ENCODE data around the gene C1orf167. TPM values are rescaled to one million over a fixed set of nuclear protein-coding genes. Genes with fewer than 3 reads are reported as not detected.

The C1orf167 gene
- total RNA-seq, 1 experiment from 2014 or later: 0.39 TPM

DNA sequence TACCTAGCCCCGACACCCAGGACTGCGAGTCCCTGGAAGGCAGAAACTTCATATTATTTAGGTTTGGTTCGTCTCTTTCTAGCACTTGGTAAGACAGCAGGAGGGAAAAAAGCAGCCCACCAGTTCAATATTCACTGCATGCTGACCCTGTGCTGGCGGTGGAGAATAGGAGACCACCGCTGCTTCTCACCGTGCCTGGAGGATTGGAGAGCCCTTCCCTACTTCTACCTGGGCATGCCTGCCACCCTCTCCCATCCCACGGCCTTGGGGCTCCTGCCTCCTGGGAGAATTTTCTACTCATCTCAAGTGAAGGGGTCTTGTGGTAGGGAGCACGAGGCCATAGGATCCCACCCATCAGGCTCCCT, 38.4 kb downstream of the C1orf167 start:
- Mint-ChIP-seq H3K36me3 (ENCODE audit: insufficient read depth in 1 of 3, low read depth in 3 of 3) (peaks cover 16 to 39% (median 29%) of the 10 kb centered on the region in 3 experiments; a peak in 6 of 7 replicates), H3K27ac (peak overlapping the region in 2 of 3 experiments; percentile 14 to 15; a peak in 1 of 7 replicates), H3K9me3 (no peaks in the 10 kb centered on the region), H3K27me3 (ENCODE audit: low read depth) (no peaks in the 10 kb centered on the region), H3K4me1 (peaks cover 25 to 34% of the 10 kb centered on the region in 2 experiments), H3K4me3 (no peak overlapping the region)
- Histone ChIP-seq H2AFZ (ENCODE audit: low read length) (no peak overlapping the region), H3K9me3 (ENCODE audit: control insufficient read depth, low read depth, low read length) (no peaks in the 10 kb centered on the region), H3K27ac (ENCODE audit: insufficient read length, low read depth, low read length) (no peak overlapping the region), H2BK15ac (ENCODE audit: low read depth, low read length) (no peak overlapping the region), H3K23ac (ENCODE audit: insufficient read length, low read depth, low read length) (no peak overlapping the region), H4K91ac (ENCODE audit: insufficient read length, low read depth, low read length) (no peak overlapping the region), H4K8ac (replicated peaks; ENCODE audit: insufficient read length, low read depth, low read length) (no peak overlapping the region), H2BK5ac (ENCODE audit: insufficient read length, low read length) (no peak overlapping the region), H2BK12ac (ENCODE audit: insufficient read length, low read depth, low read length) (no peak overlapping the region), H3K9ac (ENCODE audit: extremely low read depth, insufficient read length, low read length) (no peak overlapping the region), H3K23me2 (ENCODE audit: insufficient read length, low read depth, low read length, poor library complexity, severe bottlenecking) (peaks cover 10% of the 10 kb centered on the region), H2BK20ac (ENCODE audit: low read depth, low read length, poor library complexity, severe bottlenecking) (no peak overlapping the region), H3K18ac (ENCODE audit: insufficient read length, low read depth, low read length) (no peak overlapping the region), H3K4me1 (ENCODE audit: insufficient read depth, low read length) (no peaks in the 10 kb centered on the region; the same call in 1 of the 2 replicates), H3K4ac (ENCODE audit: low read depth, low read length) (no peak overlapping the region), H4K20me1 (ENCODE audit: control insufficient read depth, insufficient read depth, insufficient read length) (no peaks in the 10 kb centered on the region), H2AK5ac (ENCODE audit: insufficient read length, low read length) (no peak overlapping the region), H4K5ac (ENCODE audit: insufficient read length, low read depth, low read length) (no peak overlapping the region), H3T11ph (ENCODE audit: low read length) (no peak overlapping the region), H3K14ac (ENCODE audit: insufficient read depth, low read length) (no peak overlapping the region), H3K79me2 (ENCODE audit: insufficient read depth, low read length) (no peaks in the 10 kb centered on the region), H3K27me3 (ENCODE audit: insufficient read depth, low read length) (no peaks in the 10 kb centered on the region), H3K79me1 (ENCODE audit: insufficient read depth, low read depth, low read length, poor library complexity, severe bottlenecking) (no peaks in the 10 kb centered on the region), H3K56ac (ENCODE audit: insufficient read length, low read depth, low read length) (no peak overlapping the region), H2BK120ac (ENCODE audit: low read depth, low read length, poor library complexity, severe bottlenecking) (no peak overlapping the region), H3K4me2 (ENCODE audit: insufficient read depth, insufficient read length, low read length) (no peak overlapping the region)
- WGBS (ENCODE audit: extremely low coverage, insufficient read length, low lambda C conversion rate): no CpG with 5 or more reads among the region's 8 CpGs
- TF ChIP-seq, protein P1, sequence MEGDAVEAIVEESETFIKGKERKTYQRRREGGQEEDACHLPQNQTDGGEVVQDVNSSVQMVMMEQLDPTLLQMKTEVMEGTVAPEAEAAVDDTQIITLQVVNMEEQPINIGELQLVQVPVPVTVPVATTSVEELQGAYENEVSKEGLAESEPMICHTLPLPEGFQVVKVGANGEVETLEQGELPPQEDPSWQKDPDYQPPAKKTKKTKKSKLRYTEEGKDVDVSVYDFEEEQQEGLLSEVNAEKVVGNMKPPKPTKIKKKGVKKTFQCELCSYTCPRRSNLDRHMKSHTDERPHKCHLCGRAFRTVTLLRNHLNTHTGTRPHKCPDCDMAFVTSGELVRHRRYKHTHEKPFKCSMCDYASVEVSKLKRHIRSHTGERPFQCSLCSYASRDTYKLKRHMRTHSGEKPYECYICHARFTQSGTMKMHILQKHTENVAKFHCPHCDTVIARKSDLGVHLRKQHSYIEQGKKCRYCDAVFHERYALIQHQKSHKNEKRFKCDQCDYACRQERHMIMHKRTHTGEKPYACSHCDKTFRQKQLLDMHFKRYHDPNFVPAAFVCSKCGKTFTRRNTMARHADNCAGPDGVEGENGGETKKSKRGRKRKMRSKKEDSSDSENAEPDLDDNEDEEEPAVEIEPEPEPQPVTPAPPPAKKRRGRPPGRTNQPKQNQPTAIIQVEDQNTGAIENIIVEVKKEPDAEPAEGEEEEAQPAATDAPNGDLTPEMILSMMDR (conservative IDR thresholded peaks at IDR 0.05): no peak
- DNase-seq: no peak
